ACC112 (cell line): ENCODE measurements around the gene PDLIM3.

Experiments used
- H2AFZ ChIP-seq: fragments of 200-600 bp; sonication (generic); one replicate; pipeline ENCODE4 v1.6.0; 2017; ENCODE audit warnings: antibody characterized with exemption, low read length; ENCODE audit not compliant: unreplicated experiment
- H3K27ac ChIP-seq: fragments of 200-600 bp; sonication (generic); 2 replicates; pipeline ENCODE4 v1.5.1; 2014; ENCODE audit warnings: low read depth, mild to moderate bottlenecking, antibody characterized with exemption, low read length, moderate library complexity
- H3K27me3 ChIP-seq: fragments of 200-600 bp; sonication (generic); 2 replicates; pipeline ENCODE4 v1.6.1; 2014; ENCODE audit warnings: mild to moderate bottlenecking, antibody characterized with exemption, low read length, moderate library complexity, mixed read lengths; ENCODE audit not compliant: insufficient read depth
- H3K36me3 ChIP-seq: fragments of 200-600 bp; sonication (generic); 2 replicates; pipeline ENCODE4 v1.6.1; 2016; ENCODE audit warnings: mild to moderate bottlenecking, antibody characterized with exemption, low read length, moderate library complexity, mixed read lengths; ENCODE audit not compliant: insufficient read depth
- H3K4me1 ChIP-seq: fragments of 200-600 bp; sonication (generic); one replicate; pipeline ENCODE4 v1.6.1; 2016; ENCODE audit warnings: low read length, mixed read lengths; ENCODE audit not compliant: insufficient read depth, unreplicated experiment, control insufficient read depth
- H3K4me3 ChIP-seq: fragments of 200-600 bp; sonication (generic); 2 replicates; pipeline ENCODE4 v1.5.1; 2014; ENCODE audit warnings: mild to moderate bottlenecking, low read depth, low read length
- H3K79me2 ChIP-seq: fragments of 200-600 bp; sonication (generic); one replicate; pipeline ENCODE4 v1.6.0; 2016; ENCODE audit warnings: low read length; ENCODE audit not compliant: control insufficient read depth, unreplicated experiment, insufficient read depth

PDLIM3 gene

DNA sequence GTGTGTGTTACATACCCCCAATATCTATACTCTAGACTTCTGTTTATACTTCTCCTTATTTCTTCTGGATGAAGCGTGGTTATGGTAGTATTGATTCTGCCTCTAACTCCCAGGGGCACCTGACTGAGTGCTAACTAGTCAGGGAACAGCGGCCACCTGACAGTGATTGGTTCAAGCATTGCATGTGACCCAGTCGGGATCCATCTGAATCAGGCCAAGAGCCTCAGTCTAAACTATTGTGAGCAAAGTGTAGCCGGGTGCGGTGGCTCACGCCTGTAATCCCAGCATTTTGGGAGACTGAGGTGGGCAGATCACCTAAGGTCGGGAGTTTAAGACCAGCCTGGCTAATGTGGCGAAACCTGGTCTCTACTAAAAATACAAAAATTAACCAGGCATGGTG is 73.7 kb downstream of the PDLIM3 start:
- Histone ChIP-seq H3K27ac (no peak overlapping the region), H3K4me3 (no peak overlapping the region), H2AFZ (no peak overlapping the region), H3K27me3 (no peaks in the 10 kb centered on the region), H3K79me2 (no peaks in the 10 kb centered on the region), H3K4me1 (peaks cover 2% of the 10 kb centered on the region), H3K36me3 (no peaks in the 10 kb centered on the region)

- Histone ChIP-seq H2AFZ (no peak overlapping the region), H3K4me3 (no peak overlapping the region), H3K36me3 (no peaks in the 10 kb centered on the region), H3K79me2 (no peaks in the 10 kb centered on the region), H3K4me1 (no peaks in the 10 kb centered on the region), H3K27me3 (no peaks in the 10 kb centered on the region), H3K27ac (no peak overlapping the region)
Measured at GRCh38 chr4:185457136-185457535, 78.2 kb downstream of the PDLIM3 start.

DNA sequence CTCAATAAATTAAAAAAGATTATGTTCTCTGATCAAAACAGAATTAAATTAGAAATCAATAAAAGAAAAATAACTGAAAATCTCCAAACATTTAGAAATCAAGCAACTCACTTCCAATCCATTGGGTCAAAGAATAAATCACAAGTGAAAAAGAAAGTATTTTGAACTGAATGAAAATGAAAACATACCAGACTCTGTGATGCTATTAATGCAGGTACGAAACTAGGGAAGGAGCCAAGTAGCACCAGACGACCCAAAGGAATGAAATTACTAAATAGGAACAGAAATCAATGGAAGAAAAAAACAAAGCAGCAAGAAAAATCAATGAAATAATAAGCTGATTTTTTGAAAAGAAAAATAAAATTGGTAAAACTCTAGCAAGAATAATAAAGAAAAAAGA is 79.2 kb downstream of the PDLIM3 start:
- Histone ChIP-seq H3K4me1 (no peaks in the 10 kb centered on the region), H3K4me3 (no peak overlapping the region), H3K27me3 (no peaks in the 10 kb centered on the region), H3K36me3 (no peaks in the 10 kb centered on the region), H3K79me2 (no peaks in the 10 kb centered on the region), H3K27ac (no peak overlapping the region), H2AFZ (no peak overlapping the region)
